HepG2 (cell line): ENCODE results near the gene MICA. TPM values are rescaled to one million over a fixed set of nuclear protein-coding genes. Genes with fewer than 3 reads are reported as not detected.
A peak's percentile ranks its signal among the peaks of the same experiment; 100 is the strongest.

Experiments
- CREM ChIP-seq, 2 experiments: sonication (generic) in 1 of 2; formaldehyde crosslinking in 1 of 2; IDR thresholded peaks; 2 replicates each; pipeline versions ENCODE4 v1.4.0 to v1.6.1; 2016 to 2020; ENCODE audit warnings: antibody characterized with exemption in 1 of 2, mild to moderate bottlenecking in 1 of 2, missing genetic modification reagents in 1 of 2
- FOXK1 ChIP-seq: sonication (generic); formaldehyde crosslinking; IDR thresholded peaks from 2 replicates; pipeline ENCODE4 v1.4.0; 2020; ENCODE audit warnings: low read depth, missing genetic modification reagents, borderline replicate concordance
- HDAC6 ChIP-seq: fragments of 200-600 bp; sonication (generic); IDR thresholded peaks from 2 replicates; pipeline ENCODE4 v1.7.0; 2017; ENCODE audit warnings: mild to moderate bottlenecking, antibody characterized with exemption, low read length, low read depth
- KMT2A ChIP-seq: sonication (generic); formaldehyde crosslinking; IDR thresholded peaks from 2 replicates; pipeline ENCODE4 v1.4.0; 2020; ENCODE audit warnings: missing genetic modification reagents
- NFKB2 ChIP-seq: sonication (generic); formaldehyde crosslinking; IDR thresholded peaks from 2 replicates; pipeline ENCODE4 v1.4.0; 2020; ENCODE audit warnings: missing genetic modification reagents, borderline replicate concordance
- RXRB ChIP-seq: IDR thresholded peaks from 2 replicates; pipeline ENCODE4 v1.6.1; 2016; ENCODE audit warnings: borderline replicate concordance, missing genetic modification reagents, missing compliant biosample characterization
- SIX1 ChIP-seq: sonication (generic); formaldehyde crosslinking; IDR thresholded peaks from 2 replicates; pipeline ENCODE4 v1.4.0; 2020; ENCODE audit warnings: missing genetic modification reagents, borderline replicate concordance
- polyA plus RNA-seq, 8 experiments: library from polyadenylated mRNA; depleted of rRNA in 3 of 8; stranded (reverse) in 7 of 8; unstranded in 1 of 8; fragments of >200 nt; fragmentation: Illumina TruSeq in 4 of 8; extraction: Trizol in 4 of 8; gene quantifications; 2 replicates each; pipeline versions ENCODE4 v1.2.1 to v1.2.3, GENCODE V29; 2011 to 2016; ENCODE audit warnings: low read depth in 4 of 8, missing spikeins in 1 of 8, mixed read lengths in 1 of 8; ENCODE audit not compliant: insufficient read depth in 1 of 8
- total RNA-seq, 5 experiments: library from RNA; depleted of rRNA; stranded (reverse); fragments of >200 nt; fragmentation: Illumina TruSeq; extraction: Trizol; gene quantifications; 2 replicates each; pipeline ENCODE4 v1.2.3, GENCODE V29; 2016; ENCODE audit warnings: low read depth in 1 of 5
- TF ChIP-seq, protein P1 (sequence below): IDR thresholded peaks from 2 replicates; pipeline ENCODE4 v1.6.1; 2016; ENCODE audit warnings: low read depth, control low read depth
- TF ChIP-seq, protein P2 (sequence below): sonication (generic); formaldehyde crosslinking; IDR thresholded peaks from 2 replicates; pipeline ENCODE4 v1.8.0; 2022; ENCODE audit warnings: missing genetic modification reagents, mild to moderate bottlenecking, borderline replicate concordance
- TF ChIP-seq, protein P3 (sequence below): sonication (generic); formaldehyde crosslinking; IDR thresholded peaks from one replicate; pipeline ENCODE4 v1.5.1; 2020; ENCODE audit warnings: mild to moderate bottlenecking, missing genetic modification reagents; ENCODE audit errors: not compliant biosample characterization
- TF ChIP-seq, protein P4 (sequence below): sonication (generic); formaldehyde crosslinking; IDR thresholded peaks from 2 replicates; pipeline ENCODE4 v1.4.0; 2020; ENCODE audit warnings: missing genetic modification reagents, borderline replicate concordance

Gene MICA
- total and polyA plus RNA-seq, 2 of the 13 experiments (the other 11 are each of a cell fraction or from before 2014, with no cell fraction given), result 21.6 to 38.1 TPM

DNA sequence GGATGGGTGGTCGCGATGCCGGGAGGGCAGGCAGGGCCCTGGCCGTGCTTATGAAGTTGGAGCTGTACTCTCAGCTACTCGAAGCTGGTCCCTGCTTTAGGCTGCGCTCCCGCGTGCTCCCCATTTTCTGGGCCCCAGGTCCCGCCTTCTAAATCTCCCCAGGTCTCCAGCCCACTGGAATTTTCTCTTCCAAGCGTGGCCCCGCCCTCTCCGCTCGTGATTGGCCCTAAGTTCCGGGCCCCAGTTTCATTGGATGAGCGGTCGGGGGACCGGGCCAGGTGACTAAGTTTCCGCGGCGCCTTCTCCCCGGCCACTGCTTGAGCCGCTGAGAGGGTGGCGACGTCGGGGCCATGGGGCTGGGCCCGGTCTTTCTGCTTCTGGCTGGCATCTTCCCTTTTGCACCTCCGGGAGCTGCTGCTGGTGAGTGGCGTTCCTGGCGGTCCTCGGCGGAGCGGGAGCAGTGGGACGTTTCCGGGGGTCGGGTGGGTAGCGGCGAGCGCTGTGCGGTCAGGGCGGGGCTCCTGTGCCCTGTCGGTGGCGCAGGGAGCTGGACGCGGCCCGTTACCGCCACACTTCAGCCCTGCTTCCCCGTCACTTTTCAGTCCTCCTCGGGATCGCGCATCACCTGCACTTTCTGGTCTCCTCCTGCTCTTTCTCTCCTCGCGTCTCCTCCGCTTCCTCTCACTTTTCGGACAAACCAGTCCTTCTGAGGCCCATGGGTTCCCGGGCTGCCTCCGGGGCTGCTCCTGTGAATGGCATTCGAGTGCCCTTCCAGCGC is at the start of gene MICA (continued):
- peak; percentile 28; the same call in 1 of the 2 replicates for TF ChIP-seq RXRB (CRISPR knock-in tag)
- TF ChIP-seq, protein P1, sequence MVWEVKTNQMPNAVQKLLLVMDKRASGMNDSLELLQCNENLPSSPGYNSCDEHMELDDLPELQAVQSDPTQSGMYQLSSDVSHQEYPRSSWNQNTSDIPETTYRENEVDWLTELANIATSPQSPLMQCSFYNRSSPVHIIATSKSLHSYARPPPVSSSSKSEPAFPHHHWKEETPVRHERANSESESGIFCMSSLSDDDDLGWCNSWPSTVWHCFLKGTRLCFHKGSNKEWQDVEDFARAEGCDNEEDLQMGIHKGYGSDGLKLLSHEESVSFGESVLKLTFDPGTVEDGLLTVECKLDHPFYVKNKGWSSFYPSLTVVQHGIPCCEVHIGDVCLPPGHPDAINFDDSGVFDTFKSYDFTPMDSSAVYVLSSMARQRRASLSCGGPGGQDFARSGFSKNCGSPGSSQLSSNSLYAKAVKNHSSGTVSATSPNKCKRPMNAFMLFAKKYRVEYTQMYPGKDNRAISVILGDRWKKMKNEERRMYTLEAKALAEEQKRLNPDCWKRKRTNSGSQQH (CRISPR knock-in tag), result no peak
- TF ChIP-seq, protein P2, sequence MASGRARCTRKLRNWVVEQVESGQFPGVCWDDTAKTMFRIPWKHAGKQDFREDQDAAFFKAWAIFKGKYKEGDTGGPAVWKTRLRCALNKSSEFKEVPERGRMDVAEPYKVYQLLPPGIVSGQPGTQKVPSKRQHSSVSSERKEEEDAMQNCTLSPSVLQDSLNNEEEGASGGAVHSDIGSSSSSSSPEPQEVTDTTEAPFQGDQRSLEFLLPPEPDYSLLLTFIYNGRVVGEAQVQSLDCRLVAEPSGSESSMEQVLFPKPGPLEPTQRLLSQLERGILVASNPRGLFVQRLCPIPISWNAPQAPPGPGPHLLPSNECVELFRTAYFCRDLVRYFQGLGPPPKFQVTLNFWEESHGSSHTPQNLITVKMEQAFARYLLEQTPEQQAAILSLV (CRISPR knock-in tag), result peak; percentile 48
- peak; percentile 76; the same call in 1 of the 2 replicates for TF ChIP-seq KMT2A
- TF ChIP-seq SIX1 (CRISPR knock-in tag), result no peak
- TF ChIP-seq HDAC6, result no peak
- TF ChIP-seq, protein P3, sequence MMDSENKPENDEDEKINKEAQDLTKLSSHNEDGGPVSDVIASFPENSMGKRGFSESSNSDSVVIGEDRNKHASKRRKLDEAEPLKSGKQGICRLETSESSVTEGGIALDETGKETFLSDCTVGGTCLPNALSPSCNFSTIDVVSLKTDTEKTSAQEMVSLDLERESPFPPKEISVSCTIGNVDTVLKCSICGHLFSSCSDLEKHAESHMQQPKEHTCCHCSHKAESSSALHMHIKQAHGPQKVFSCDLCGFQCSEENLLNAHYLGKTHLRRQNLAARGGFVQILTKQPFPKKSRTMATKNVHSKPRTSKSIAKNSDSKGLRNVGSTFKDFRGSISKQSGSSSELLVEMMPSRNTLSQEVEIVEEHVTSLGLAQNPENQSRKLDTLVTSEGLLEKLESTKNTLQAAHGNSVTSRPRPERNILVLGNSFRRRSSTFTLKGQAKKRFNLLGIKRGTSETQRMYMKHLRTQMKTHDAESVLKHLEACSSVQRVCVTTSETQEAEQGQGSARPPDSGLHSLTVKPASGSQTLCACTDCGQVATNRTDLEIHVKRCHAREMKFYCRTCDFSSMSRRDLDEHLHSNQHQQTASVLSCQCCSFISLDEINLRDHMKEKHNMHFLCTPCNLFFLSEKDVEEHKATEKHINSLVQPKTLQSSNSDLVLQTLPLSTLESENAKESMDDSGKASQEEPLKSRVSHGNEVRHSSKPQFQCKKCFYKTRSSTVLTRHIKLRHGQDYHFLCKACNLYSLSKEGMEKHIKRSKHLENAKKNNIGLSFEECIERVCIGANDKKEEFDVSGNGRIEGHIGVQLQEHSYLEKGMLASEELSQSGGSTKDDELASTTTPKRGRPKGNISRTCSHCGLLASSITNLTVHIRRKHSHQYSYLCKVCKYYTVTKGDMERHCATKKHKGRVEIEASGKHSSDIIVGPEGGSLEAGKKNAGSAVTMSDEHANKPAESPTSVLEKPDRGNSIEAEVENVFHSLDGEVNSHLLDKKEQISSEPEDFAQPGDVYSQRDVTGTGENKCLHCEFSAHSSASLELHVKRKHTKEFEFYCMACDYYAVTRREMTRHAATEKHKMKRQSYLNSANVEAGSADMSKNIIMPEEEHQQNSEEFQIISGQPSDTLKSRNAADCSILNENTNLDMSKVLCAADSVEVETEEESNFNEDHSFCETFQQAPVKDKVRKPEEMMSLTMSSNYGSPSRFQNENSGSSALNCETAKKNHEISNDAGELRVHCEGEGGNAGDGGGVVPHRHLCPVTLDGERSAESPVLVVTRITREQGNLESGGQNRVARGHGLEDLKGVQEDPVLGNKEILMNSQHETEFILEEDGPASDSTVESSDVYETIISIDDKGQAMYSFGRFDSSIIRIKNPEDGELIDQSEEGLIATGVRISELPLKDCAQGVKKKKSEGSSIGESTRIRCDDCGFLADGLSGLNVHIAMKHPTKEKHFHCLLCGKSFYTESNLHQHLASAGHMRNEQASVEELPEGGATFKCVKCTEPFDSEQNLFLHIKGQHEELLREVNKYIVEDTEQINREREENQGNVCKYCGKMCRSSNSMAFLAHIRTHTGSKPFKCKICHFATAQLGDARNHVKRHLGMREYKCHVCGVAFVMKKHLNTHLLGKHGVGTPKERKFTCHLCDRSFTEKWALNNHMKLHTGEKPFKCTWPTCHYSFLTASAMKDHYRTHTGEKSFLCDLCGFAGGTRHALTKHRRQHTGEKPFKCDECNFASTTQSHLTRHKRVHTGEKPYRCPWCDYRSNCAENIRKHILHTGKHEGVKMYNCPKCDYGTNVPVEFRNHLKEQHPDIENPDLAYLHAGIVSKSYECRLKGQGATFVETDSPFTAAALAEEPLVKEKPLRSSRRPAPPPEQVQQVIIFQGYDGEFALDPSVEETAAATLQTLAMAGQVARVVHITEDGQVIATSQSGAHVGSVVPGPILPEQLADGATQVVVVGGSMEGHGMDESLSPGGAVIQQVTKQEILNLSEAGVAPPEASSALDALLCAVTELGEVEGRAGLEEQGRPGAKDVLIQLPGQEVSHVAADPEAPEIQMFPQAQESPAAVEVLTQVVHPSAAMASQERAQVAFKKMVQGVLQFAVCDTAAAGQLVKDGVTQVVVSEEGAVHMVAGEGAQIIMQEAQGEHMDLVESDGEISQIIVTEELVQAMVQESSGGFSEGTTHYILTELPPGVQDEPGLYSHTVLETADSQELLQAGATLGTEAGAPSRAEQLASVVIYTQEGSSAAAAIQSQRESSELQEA (CRISPR knock-in tag), result peak; percentile 76
- peak; percentile 38; the same call in 1 of the 2 replicates for TF ChIP-seq CREM (IDR thresholded peaks at IDR 0.05)
- TF ChIP-seq CREM (CRISPR knock-in tag; IDR thresholded peaks at IDR 0.05), result no peak
- TF ChIP-seq FOXK1 (CRISPR knock-in tag), result no peak
- TF ChIP-seq NFKB2, result peak; percentile 91; the same call in 1 of the 2 replicates
- TF ChIP-seq, protein P4, sequence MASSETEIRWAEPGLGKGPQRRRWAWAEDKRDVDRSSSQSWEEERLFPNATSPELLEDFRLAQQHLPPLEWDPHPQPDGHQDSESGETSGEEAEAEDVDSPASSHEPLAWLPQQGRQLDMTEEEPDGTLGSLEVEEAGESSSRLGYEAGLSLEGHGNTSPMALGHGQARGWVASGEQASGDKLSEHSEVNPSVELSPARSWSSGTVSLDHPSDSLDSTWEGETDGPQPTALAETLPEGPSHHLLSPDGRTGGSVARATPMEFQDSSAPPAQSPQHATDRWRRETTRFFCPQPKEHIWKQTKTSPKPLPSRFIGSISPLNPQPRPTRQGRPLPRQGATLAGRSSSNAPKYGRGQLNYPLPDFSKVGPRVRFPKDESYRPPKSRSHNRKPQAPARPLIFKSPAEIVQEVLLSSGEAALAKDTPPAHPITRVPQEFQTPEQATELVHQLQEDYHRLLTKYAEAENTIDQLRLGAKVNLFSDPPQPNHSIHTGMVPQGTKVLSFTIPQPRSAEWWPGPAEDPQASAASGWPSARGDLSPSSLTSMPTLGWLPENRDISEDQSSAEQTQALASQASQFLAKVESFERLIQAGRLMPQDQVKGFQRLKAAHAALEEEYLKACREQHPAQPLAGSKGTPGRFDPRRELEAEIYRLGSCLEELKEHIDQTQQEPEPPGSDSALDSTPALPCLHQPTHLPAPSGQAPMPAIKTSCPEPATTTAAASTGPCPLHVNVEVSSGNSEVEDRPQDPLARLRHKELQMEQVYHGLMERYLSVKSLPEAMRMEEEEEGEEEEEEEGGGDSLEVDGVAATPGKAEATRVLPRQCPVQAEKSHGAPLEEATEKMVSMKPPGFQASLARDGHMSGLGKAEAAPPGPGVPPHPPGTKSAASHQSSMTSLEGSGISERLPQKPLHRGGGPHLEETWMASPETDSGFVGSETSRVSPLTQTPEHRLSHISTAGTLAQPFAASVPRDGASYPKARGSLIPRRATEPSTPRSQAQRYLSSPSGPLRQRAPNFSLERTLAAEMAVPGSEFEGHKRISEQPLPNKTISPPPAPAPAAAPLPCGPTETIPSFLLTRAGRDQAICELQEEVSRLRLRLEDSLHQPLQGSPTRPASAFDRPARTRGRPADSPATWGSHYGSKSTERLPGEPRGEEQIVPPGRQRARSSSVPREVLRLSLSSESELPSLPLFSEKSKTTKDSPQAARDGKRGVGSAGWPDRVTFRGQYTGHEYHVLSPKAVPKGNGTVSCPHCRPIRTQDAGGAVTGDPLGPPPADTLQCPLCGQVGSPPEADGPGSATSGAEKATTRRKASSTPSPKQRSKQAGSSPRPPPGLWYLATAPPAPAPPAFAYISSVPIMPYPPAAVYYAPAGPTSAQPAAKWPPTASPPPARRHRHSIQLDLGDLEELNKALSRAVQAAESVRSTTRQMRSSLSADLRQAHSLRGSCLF (CRISPR knock-in tag), result peak; percentile 89
